Smooth muscle cell (in vitro differentiated cells): ENCODE measurements around the gene TEF. TPM values are rescaled to one million over a fixed set of nuclear protein-coding genes. Genes with fewer than 3 reads are reported as not detected.

Source experiments
- DNase-seq: peaks from one replicate; lab custom pipeline; 2025; ENCODE audit not compliant: unreplicated experiment; lab: John Stamatoyannopoulos, UW
- H2AFZ ChIP-seq: fragments of 200-600 bp; sonication (generic); 2 replicates; pipeline ENCODE4 v1.6.0; 2016; ENCODE audit warnings: antibody characterized with exemption, low read depth, mild to moderate bottlenecking
- H3F3A ChIP-seq: fragments of 200-600 bp; sonication (generic); 2 replicates; pipeline ENCODE4 v1.6.0; 2017; ENCODE audit warnings: antibody characterized with exemption, low read depth
- H3K27ac ChIP-seq: fragments of 200-600 bp; sonication (generic); 2 replicates; pipeline ENCODE4 v1.5.1; 2016; ENCODE audit warnings: low read depth, mild to moderate bottlenecking
- H3K27me3 ChIP-seq: fragments of 200-600 bp; sonication (generic); 2 replicates; pipeline ENCODE4 v1.6.1; 2016; ENCODE audit warnings: low read depth, mild to moderate bottlenecking
- H3K36me3 ChIP-seq: fragments of 200-600 bp; sonication (generic); 2 replicates; pipeline ENCODE4 v1.5.1; 2016; ENCODE audit warnings: low read depth
- H3K4me1 ChIP-seq: fragments of 200-600 bp; sonication (generic); 2 replicates; pipeline ENCODE4 v1.5.1; 2016; ENCODE audit warnings: low read depth
- H3K4me2 ChIP-seq: fragments of 200-600 bp; sonication (generic); 2 replicates; pipeline ENCODE4 v1.6.0; 2016; ENCODE audit warnings: mild to moderate bottlenecking
- H3K4me3 ChIP-seq: fragments of 200-600 bp; sonication (generic); 2 replicates; pipeline ENCODE4 v1.5.1; 2016; ENCODE audit warnings: mild to moderate bottlenecking
- H3K79me2 ChIP-seq: fragments of 200-600 bp; sonication (generic); 2 replicates; pipeline ENCODE4 v1.6.0; 2016; ENCODE audit warnings: low read depth, mild to moderate bottlenecking
- H3K9ac ChIP-seq: fragments of 200-600 bp; sonication (generic); 2 replicates; pipeline ENCODE4 v1.6.0; 2016; ENCODE audit warnings: low read depth
- H3K9me3 ChIP-seq: fragments of 200-600 bp; sonication (generic); replicated peaks from 2 replicates; pipeline ENCODE4 v1.5.1; 2016; ENCODE audit warnings: low read depth
- H4K20me1 ChIP-seq: fragments of 200-600 bp; sonication (generic); 2 replicates; pipeline ENCODE4 v1.6.0; 2016; ENCODE audit warnings: low read depth
- CTCF ChIP-seq: fragments of 200-600 bp; sonication (generic); IDR thresholded peaks from 2 replicates; pipeline ENCODE4 v1.5.1; 2017; ENCODE audit warnings: borderline replicate concordance, mild to moderate bottlenecking, antibody characterized with exemption; ENCODE audit not compliant: insufficient read depth, poor library complexity, severe bottlenecking
- WGBS: methylation state at CpG from one replicate; pipeline ENCODE4 v1.1.7; 2016; ENCODE audit warnings: low lambda C conversion rate; 5-methylcytosine and 5-hydroxymethylcytosine counted together
- polyA plus RNA-seq: library from polyadenylated mRNA; unstranded; fragments of >200 nt; fragmentation: Nextera tagmentation; extraction: Ambion mirVana; gene quantifications from 2 replicates; pipeline ENCODE4 v1.2.1, GENCODE V29; 2016
- total RNA-seq: library from RNA; depleted of rRNA; stranded (reverse); fragments of >200 nt; gene quantifications from 2 replicates; pipeline ENCODE4 v1.2.3, GENCODE V29; 2014

Gene TEF
- total and polyA plus RNA-seq, 2 experiments from 2014 or later = 6.4 to 7.6 TPM

GRCh38 chr22:41408665-41409064 is 26.9 kb downstream of the TEF start:
- WGBS = 89% methylated on average over 7 of the region's 8 CpGs
- Histone ChIP-seq H4K20me1 (no peaks in the 10 kb centered on the region), H3K4me3 (no peak overlapping the region), H3K4me1 (peaks cover 3% of the 10 kb centered on the region), H3K36me3 (no peaks in the 10 kb centered on the region), H3K27ac (no peak overlapping the region), H2AFZ (no peak overlapping the region), H3K79me2 (no peaks in the 10 kb centered on the region), H3K9me3 (no peaks in the 10 kb centered on the region), H3K4me2 (no peak overlapping the region), H3K9ac (no peak overlapping the region), H3F3A (no peaks in the 10 kb centered on the region), H3K27me3 (no peaks in the 10 kb centered on the region)
- TF ChIP-seq CTCF = no peak
- DNase-seq = no peak

DNA sequence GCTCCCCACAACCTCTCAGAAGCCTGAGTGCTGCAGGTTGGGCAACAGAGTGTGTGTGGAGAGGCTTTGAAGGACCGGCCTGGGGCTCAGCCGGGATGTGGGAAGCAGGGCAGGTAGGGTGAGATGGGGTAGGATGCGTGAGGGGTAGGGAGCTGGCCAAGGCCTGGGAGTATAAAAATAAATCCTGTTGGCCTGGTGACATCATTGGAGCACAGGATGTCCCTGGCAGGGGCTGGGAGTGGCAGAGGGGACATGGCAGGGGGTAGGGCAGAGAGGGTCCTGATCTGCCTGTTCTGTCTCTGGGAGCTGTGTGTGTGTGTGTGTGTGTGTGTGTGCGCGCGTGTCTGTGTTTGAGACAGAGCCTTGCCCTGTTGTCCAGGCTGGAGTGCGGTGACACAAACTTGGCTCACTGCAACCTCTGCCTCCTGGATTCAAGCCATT is 28.6 kb downstream of the TEF start:
- H3K4me2 ChIP-seq = no peak overlapping the region
- DNase-seq = no peak
- no peaks in the 10 kb centered on the region for H3K27me3 ChIP-seq
- H3K36me3 ChIP-seq = no peaks in the 10 kb centered on the region
- no peak for TF ChIP-seq CTCF
- WGBS = 94% methylated on average over 4 of the region's 7 CpGs
- H3K79me2 ChIP-seq = no peaks in the 10 kb centered on the region
- no peak overlapping the region for H3K4me3 ChIP-seq
- no peaks in the 10 kb centered on the region for H3K9me3 ChIP-seq
- H3F3A ChIP-seq = no peaks in the 10 kb centered on the region
- H3K9ac ChIP-seq = no peak overlapping the region
- no peaks in the 10 kb centered on the region for H4K20me1 ChIP-seq
- H3K4me1 ChIP-seq = peaks cover 11% of the 10 kb centered on the region
- H3K27ac ChIP-seq = no peak overlapping the region
- no peak overlapping the region for H2AFZ ChIP-seq

GRCh38 chr22:41411021-41411851 is 29.5 kb downstream of the TEF start:
- no peaks in the 10 kb centered on the region for H3K9me3 ChIP-seq
- no peaks in the 10 kb centered on the region for H3K36me3 ChIP-seq
- H3K27me3 ChIP-seq = no peaks in the 10 kb centered on the region
- H3K4me3 ChIP-seq = no peak overlapping the region
- H3K4me2 ChIP-seq = no peak overlapping the region
- DNase-seq = no peak
- no peaks in the 10 kb centered on the region for H4K20me1 ChIP-seq
- peaks cover 11% of the 10 kb centered on the region for H3K4me1 ChIP-seq
- H3K9ac ChIP-seq = no peak overlapping the region
- TF ChIP-seq CTCF = no peak
- H2AFZ ChIP-seq = no peak overlapping the region
- H3K27ac ChIP-seq = no peak overlapping the region
- H3F3A ChIP-seq = no peaks in the 10 kb centered on the region
- H3K79me2 ChIP-seq = no peaks in the 10 kb centered on the region
- WGBS = 95% methylated on average over 11 of the region's 11 CpGs

DNA sequence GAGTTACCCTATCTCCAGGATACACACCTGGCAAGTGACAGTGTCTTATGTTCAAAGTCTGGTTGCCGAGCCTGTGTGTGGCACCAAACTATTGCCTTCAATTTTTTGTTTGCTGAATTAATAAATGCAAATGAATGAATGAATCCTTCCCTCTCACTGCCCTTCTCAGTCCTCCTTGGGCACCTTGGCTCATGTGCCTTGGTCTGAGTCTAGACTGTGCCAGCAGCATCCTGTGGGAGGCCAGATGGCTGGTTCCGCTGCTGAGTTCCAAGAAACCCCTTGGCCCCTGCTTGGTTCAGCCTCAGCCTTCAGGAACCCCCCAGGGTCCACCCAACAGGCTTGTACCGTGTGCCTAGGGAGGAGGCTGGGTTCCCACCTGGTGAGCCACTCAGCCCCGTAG is 33.8 kb downstream of the TEF start:
- H3K27ac ChIP-seq = no peak overlapping the region
- no peaks in the 10 kb centered on the region for H3K79me2 ChIP-seq
- no peaks in the 10 kb centered on the region for H4K20me1 ChIP-seq
- peaks cover 11% of the 10 kb centered on the region for H3K4me1 ChIP-seq
- H3K9me3 ChIP-seq = no peaks in the 10 kb centered on the region
- H3K27me3 ChIP-seq = no peaks in the 10 kb centered on the region
- H3K4me2 ChIP-seq = no peak overlapping the region
- no peak overlapping the region for H3K9ac ChIP-seq
- H3K36me3 ChIP-seq = no peaks in the 10 kb centered on the region
- WGBS = 99% methylated on average over 4 of the region's 4 CpGs
- H2AFZ ChIP-seq = no peak overlapping the region
- H3F3A ChIP-seq = no peaks in the 10 kb centered on the region
- TF ChIP-seq CTCF = no peak
- no peak for DNase-seq
- no peak overlapping the region for H3K4me3 ChIP-seq
